Tibial artery (tissue), 4 donors: ENCODE measurements around the gene MTCL1.

Experiments
- DNase-seq, 2 donors: peaks; one replicate each; pipeline ENCODE4 v3.0.0-alpha.2; 2019
- H3K27ac ChIP-seq, 2 donors: fragments of 200-600 bp; sonication (generic) in 1 of 2; 1 replicate in 1 of 2; 2 replicates in 1 of 2; pipeline ENCODE4 v1.5.1; 2018 to 2019; ENCODE audit warnings: mild to moderate bottlenecking in 1 of 2
- H3K27me3 ChIP-seq, 2 donors: fragments of 200-600 bp; sonication (generic) in 1 of 2; one replicate each; pipeline versions ENCODE4 v1.5.1 to v1.6.0; 2016 to 2019
- H3K36me3 ChIP-seq, 3 donors: fragments of 200-600 bp; sonication (generic) in 2 of 3; one replicate each; pipeline ENCODE4 v1.5.1; 2016 to 2019; ENCODE audit warnings: mild to moderate bottlenecking in 2 of 3
- H3K4me1 ChIP-seq, 4 donors: fragments of 200-600 bp; sonication (generic) in 2 of 4; 1 replicate in 3 of 4; 2 replicates in 1 of 4; pipeline ENCODE4 v1.5.1; 2016 to 2019
- H3K4me3 ChIP-seq, 2 donors: fragments of 200-600 bp; sonication (generic) in 1 of 2; 1 replicate in 1 of 2; 2 replicates in 1 of 2; pipeline ENCODE4 v1.5.1; 2018 to 2019; ENCODE audit warnings: mild to moderate bottlenecking in 2 of 2
- H3K9me3 ChIP-seq, 3 donors: fragments of 200-600 bp; sonication (generic) in 1 of 3; one replicate each; pipeline ENCODE4 v1.5.1; 2016 to 2019
- intact Hi-C: fragments of 100-400 bp; cut with DNase I; formaldehyde crosslinking; loops from one replicate; pipeline ENCODE4 v1.15.0; 2023; ENCODE audit warnings: low total_unique reads
- TF ChIP-seq, protein P1 (sequence below), 2 experiments: fragments of 200-600 bp in 1 of 2; fragments of 450-650 bp in 1 of 2; IDR thresholded peaks; one replicate each; pipeline ENCODE4 v1.5.1; 2017 to 2019; ENCODE audit warnings: antibody characterized with exemption in 2 of 2, mild to moderate bottlenecking in 1 of 2, moderate library complexity in 1 of 2

MTCL1 gene

DNA sequence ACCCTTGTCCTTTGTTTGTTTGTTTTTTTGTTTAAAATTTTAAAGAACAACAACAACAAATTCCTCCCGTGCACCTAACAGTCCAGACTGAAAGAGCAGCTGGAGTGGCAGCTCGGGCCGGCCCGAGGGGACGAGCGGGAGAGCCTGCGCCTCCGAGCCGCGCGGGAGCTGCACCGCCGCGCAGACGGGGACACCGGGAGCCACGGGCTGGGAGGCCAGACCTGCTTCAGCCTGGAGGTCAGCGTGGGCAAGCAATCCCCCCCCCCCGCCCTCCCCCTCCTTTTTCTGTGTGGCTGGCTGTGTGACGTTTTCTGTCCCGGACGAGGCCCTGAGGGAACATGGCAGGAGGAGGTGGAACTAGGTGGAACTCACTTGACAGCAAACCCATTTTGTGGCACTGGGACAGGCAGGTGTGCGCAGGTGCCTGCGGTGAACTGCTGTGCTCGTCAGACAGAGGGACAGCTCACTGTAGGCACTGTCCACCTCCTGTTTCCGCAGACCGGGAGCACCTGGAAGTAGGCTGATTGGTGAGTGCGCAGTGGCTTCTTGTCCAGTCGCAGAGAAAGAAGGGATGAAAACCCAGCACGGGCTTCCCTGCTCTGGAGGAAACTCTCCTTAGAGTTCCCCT is 80.6 kb downstream of the MTCL1 start:
- H3K27ac ChIP-seq, result no peak overlapping the region
- no peaks in the 10 kb centered on the region for H3K4me1 ChIP-seq
- H3K27me3 ChIP-seq, result no peaks in the 10 kb centered on the region
- no peak overlapping the region for H3K4me3 ChIP-seq
- peaks cover 0 to 13% (median 10%) of the 10 kb centered on the region in 3 donors for H3K36me3 ChIP-seq
- intact Hi-C loops, result no loop called here
- H3K9me3 ChIP-seq, result no peaks in the 10 kb centered on the region
- TF ChIP-seq, protein P1, sequence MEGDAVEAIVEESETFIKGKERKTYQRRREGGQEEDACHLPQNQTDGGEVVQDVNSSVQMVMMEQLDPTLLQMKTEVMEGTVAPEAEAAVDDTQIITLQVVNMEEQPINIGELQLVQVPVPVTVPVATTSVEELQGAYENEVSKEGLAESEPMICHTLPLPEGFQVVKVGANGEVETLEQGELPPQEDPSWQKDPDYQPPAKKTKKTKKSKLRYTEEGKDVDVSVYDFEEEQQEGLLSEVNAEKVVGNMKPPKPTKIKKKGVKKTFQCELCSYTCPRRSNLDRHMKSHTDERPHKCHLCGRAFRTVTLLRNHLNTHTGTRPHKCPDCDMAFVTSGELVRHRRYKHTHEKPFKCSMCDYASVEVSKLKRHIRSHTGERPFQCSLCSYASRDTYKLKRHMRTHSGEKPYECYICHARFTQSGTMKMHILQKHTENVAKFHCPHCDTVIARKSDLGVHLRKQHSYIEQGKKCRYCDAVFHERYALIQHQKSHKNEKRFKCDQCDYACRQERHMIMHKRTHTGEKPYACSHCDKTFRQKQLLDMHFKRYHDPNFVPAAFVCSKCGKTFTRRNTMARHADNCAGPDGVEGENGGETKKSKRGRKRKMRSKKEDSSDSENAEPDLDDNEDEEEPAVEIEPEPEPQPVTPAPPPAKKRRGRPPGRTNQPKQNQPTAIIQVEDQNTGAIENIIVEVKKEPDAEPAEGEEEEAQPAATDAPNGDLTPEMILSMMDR (IDR thresholded peaks at IDR 0.05), result no peak
- DNase-seq, result no peak

DNA sequence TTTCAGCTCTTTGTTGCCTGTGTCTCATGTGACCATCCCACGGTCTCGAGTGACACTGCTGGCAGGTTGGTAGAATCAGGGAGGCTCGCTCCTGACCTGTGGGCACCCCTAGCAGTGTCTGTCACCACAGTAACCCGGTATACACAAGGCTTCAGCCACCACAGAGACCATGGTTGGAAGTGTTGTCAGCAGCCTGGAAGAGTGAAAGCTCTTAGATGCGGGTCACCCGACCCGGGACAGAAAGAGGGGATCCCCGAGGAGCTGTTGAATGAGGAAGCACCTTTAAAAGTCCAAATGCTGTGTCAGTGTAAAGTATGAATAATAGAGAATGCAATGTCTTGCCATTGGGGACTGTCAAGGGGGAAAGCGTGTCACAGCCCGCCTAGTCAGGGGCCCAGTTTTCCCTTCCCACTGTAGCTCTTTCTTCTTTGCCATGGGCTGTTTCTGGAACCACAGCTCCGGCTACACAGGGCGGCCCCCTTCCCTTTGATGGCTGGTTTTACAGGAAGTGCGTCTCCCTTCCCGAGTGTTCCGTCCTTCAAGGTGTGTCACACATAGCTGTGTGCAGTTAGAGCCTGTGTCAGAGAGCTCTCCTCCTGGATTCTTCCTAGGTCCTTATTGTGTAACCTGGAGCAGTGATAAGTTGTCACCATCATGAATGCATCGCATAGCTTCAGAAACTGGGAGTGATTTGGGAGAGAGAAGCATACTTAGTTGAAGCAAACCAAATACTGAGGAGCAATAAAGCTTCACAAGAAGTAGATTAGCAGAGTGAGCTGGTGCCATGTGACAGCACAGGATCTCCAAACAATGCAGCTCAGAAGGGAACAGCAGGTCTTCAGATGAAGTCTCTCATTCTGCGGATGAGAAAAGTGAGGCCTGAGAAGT is 81.4 kb downstream of the MTCL1 start:
- no peak for DNase-seq
- Histone ChIP-seq H3K27me3 (no peaks in the 10 kb centered on the region), H3K4me3 (no peak overlapping the region), H3K9me3 (no peaks in the 10 kb centered on the region), H3K4me1 (no peaks in the 10 kb centered on the region), H3K27ac (no peak overlapping the region), H3K36me3 (peaks cover 0 to 13% (median 10%) of the 10 kb centered on the region in 3 donors)
- TF ChIP-seq, protein P1 (IDR thresholded peaks at IDR 0.05), result no peak
- intact Hi-C loops, result no loop called here

DNA sequence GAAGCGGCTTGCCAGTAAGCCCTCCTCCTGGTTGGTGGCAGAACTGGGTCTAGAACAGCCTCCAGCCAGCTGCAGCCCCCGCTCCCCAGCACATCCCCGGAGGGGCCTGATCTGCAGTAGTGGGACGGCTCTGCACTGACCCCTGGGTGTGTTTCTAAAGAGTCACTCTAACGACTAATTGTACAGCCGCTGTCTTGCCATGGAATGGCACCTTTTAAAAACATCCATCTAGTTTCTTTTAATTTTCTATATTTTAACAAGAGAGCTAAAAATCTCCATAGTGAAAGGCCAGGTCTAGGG is 82.0 kb downstream of the MTCL1 start:
- Histone ChIP-seq H3K27me3 (no peaks in the 10 kb centered on the region), H3K36me3 (peaks cover 0 to 13% (median 10%) of the 10 kb centered on the region in 3 donors), H3K27ac (no peak overlapping the region), H3K9me3 (no peaks in the 10 kb centered on the region), H3K4me1 (no peaks in the 10 kb centered on the region), H3K4me3 (no peak overlapping the region)
- DNase-seq, result no peak
- TF ChIP-seq, protein P1 (IDR thresholded peaks at IDR 0.05), result no peak
- intact Hi-C loops, result no loop called here

DNA sequence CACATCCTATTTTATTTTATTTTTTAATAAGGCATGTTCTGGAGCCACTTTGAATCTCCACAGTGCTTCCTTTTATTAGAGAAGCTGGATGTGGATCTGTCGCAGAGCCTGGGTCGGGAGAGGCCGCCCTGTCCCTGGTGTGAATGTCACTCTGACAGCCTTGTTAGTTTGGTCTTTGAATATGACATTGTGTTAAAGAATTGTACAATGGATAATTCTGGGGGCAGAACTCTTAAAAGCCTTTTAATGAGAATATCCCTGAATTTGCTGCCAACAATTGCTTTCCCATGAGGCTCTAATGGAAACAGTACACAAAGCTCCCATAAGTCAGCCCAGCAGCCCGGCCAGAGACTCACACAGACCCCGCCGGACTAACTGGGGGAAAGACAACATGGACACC is 82.4 kb downstream of the MTCL1 start:
- Histone ChIP-seq H3K36me3 (peaks cover 0 to 13% (median 10%) of the 10 kb centered on the region in 3 donors), H3K27me3 (no peaks in the 10 kb centered on the region), H3K9me3 (no peaks in the 10 kb centered on the region), H3K4me1 (no peaks in the 10 kb centered on the region), H3K27ac (no peak overlapping the region), H3K4me3 (no peak overlapping the region)
- intact Hi-C loops, result no loop called here
- DNase-seq, result no peak
- TF ChIP-seq, protein P1 (IDR thresholded peaks at IDR 0.05), result no peak

DNA sequence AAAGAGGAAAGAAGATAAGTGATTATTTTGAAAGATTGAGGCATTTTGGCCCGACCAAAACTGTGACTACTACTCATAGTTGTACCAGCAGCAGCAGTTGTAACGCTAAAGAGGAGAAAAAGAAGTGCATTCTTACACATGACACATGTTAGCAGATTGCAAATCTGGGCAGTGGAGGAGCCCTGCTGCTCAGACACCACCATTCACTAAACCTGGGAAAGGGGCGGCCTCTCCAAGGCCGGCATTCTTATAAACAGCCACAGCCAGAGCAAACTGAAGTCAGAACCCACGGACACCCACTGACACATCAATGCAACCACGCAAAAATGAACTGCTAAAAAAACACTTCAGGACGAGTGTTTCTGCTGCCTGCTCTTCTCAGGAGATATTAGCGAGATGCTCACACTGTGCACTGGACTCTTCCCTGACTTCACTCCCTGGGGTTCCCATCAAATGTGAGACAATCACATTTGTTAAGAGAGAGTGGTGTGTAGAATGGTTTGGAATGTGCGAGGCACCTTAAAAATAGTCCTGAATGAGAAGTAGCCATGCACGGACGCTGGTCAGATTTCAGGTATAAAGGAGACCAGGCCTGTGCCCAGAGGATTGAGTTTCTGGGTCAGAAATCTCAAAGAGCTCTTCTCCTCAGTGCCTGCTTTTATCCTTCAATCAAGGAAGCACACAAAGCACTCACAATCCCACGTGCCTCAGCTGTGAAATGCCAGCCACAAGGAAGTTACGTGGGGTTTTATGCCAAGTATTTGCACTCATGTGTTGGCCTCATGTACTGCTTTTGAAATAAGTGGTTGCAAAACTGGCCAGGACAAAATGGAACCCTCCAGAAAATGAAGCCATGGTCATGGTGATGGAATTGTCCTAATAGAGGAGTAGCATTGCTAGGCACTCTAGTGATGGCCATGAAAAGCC is 83.4 kb downstream of the MTCL1 start:
- no peak for DNase-seq
- TF ChIP-seq, protein P1 (IDR thresholded peaks at IDR 0.05), result no peak
- intact Hi-C loops, result no loop called here
- Histone ChIP-seq H3K36me3 (peaks cover 0 to 13% (median 6%) of the 10 kb centered on the region in 3 donors), H3K9me3 (no peaks in the 10 kb centered on the region), H3K27ac (no peak overlapping the region), H3K4me1 (no peaks in the 10 kb centered on the region), H3K27me3 (no peaks in the 10 kb centered on the region), H3K4me3 (no peak overlapping the region)
